ENCODE results near the gene FAM53B.

DNA sequence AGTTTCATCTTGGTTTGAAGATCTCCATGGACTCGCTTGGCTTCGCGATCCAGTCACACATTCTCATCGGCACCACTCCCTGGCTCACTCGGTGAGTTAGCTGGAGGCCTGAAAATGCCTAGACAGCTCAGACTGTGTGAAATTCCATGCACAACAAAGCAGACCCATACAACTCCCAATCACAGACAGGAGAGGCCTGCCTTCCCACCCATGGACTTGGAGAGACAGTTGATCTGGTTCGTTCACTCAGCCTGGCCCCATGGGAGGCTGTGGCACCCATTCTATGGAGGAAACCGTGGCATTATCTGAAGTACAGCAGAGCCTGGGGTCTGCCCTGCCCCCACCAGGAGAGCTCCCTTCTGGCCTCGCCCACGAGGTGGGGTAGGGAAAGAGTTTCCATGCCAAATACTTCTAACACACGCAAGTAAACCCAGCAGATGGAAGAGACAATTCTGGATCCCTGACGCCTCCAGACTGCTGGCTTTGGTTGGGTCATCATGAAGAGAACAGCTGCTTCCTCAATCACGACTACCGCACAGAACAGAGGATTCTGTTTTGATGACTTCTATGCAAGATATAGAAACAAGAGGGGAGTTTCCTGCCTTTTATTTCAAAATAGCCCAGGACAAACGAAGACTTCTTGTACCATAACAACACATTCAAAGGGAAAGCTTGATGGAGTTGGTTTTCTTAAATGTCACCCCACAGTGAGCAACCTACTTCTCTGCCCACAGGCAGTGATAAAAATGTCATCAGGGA, 15.9 kb downstream of the FAM53B start:
- no peak for TF ChIP-seq POLR2A (IDR thresholded peaks at IDR 0.05)
- TF ChIP-seq, protein P1, sequence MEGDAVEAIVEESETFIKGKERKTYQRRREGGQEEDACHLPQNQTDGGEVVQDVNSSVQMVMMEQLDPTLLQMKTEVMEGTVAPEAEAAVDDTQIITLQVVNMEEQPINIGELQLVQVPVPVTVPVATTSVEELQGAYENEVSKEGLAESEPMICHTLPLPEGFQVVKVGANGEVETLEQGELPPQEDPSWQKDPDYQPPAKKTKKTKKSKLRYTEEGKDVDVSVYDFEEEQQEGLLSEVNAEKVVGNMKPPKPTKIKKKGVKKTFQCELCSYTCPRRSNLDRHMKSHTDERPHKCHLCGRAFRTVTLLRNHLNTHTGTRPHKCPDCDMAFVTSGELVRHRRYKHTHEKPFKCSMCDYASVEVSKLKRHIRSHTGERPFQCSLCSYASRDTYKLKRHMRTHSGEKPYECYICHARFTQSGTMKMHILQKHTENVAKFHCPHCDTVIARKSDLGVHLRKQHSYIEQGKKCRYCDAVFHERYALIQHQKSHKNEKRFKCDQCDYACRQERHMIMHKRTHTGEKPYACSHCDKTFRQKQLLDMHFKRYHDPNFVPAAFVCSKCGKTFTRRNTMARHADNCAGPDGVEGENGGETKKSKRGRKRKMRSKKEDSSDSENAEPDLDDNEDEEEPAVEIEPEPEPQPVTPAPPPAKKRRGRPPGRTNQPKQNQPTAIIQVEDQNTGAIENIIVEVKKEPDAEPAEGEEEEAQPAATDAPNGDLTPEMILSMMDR (IDR thresholded peaks at IDR 0.05) = no peak
